ENCODE data around the gene FBXL16. TPM values are rescaled to one million over a fixed set of nuclear protein-coding genes. Genes with fewer than 3 reads are reported as not detected.

Gene FBXL16
- total and polyA plus RNA-seq, 2 donors (not counting 1 experiment from before 2014, with no cell fraction given) = 0.07 TPM; not detected in 1

- Histone ChIP-seq H3K9me3 (ENCODE audit: control insufficient read depth, insufficient read depth, low read depth, low read length) (no peaks in the 10 kb centered on the region), H3K27me3 (ENCODE audit: control insufficient read depth, insufficient read depth, low read length) (peaks cover 21% of the 10 kb centered on the region), H4K20me1 (ENCODE audit: control insufficient read depth, extremely low read depth, insufficient read depth, low read length) (no peaks in the 10 kb centered on the region), H3K9ac (ENCODE audit: insufficient read depth, low read length) (no peak overlapping the region), H3K79me2 (ENCODE audit: control insufficient read depth, insufficient read depth, low read length) (no peaks in the 10 kb centered on the region), H3K36me3 (ENCODE audit: control insufficient read depth, insufficient read depth, low read length) (no peaks in the 10 kb centered on the region), H3K4me2 (ENCODE audit: extremely low read depth, insufficient read depth, low read length) (no peak overlapping the region), H2AFZ (ENCODE audit: low read length) (no peak overlapping the region), H3K27ac (ENCODE audit: insufficient read depth, low read length) (no peak overlapping the region), H3K4me3 (replicated peaks in 1 of 4; ENCODE audit: control extremely low read depth in 1 of 4, insufficient read depth in 1 of 4, low read depth in 3 of 4, low read length in 4 of 4) (no peak overlapping the region), H3K4me1 (ENCODE audit: control insufficient read depth, extremely low read depth, insufficient read depth, low read length) (peaks cover 2% of the 10 kb centered on the region)
- TF ChIP-seq, protein P1, sequence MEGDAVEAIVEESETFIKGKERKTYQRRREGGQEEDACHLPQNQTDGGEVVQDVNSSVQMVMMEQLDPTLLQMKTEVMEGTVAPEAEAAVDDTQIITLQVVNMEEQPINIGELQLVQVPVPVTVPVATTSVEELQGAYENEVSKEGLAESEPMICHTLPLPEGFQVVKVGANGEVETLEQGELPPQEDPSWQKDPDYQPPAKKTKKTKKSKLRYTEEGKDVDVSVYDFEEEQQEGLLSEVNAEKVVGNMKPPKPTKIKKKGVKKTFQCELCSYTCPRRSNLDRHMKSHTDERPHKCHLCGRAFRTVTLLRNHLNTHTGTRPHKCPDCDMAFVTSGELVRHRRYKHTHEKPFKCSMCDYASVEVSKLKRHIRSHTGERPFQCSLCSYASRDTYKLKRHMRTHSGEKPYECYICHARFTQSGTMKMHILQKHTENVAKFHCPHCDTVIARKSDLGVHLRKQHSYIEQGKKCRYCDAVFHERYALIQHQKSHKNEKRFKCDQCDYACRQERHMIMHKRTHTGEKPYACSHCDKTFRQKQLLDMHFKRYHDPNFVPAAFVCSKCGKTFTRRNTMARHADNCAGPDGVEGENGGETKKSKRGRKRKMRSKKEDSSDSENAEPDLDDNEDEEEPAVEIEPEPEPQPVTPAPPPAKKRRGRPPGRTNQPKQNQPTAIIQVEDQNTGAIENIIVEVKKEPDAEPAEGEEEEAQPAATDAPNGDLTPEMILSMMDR (conservative IDR thresholded peaks at IDR 0.05 in 1 of 2, IDR thresholded peaks at IDR 0.05 in 1 of 2; ENCODE audit: low read depth in 1 of 2, low read length in 2 of 2) = no peak
- TF ChIP-seq EZH2 (IDR thresholded peaks at IDR 0.05; ENCODE audit: low read length, missing control alignments) = no peak
- no peak for DNase-seq (ENCODE audit: low read depth in 2 of 2)
Observed at GRCh38 chr16:694863-695354, 10.7 kb downstream of the FBXL16 start.

GRCh38 chr16:694187-694862 lies 11.3 kb downstream of the FBXL16 start:
- Histone ChIP-seq H3K4me3 (replicated peaks in 1 of 4; ENCODE audit: control extremely low read depth in 1 of 4, insufficient read depth in 1 of 4, low read depth in 3 of 4, low read length in 4 of 4) (no peak overlapping the region), H3K4me2 (ENCODE audit: extremely low read depth, insufficient read depth, low read length) (no peak overlapping the region), H3K4me1 (ENCODE audit: control insufficient read depth, extremely low read depth, insufficient read depth, low read length) (peaks cover 5% of the 10 kb centered on the region), H3K9ac (ENCODE audit: insufficient read depth, low read length) (no peak overlapping the region), H3K36me3 (ENCODE audit: control insufficient read depth, insufficient read depth, low read length) (no peaks in the 10 kb centered on the region), H3K9me3 (ENCODE audit: control insufficient read depth, insufficient read depth, low read depth, low read length) (no peaks in the 10 kb centered on the region), H3K27ac (ENCODE audit: insufficient read depth, low read length) (no peak overlapping the region), H3K79me2 (ENCODE audit: control insufficient read depth, insufficient read depth, low read length) (peaks cover 2% of the 10 kb centered on the region), H3K27me3 (ENCODE audit: control insufficient read depth, insufficient read depth, low read length) (peaks cover 21% of the 10 kb centered on the region), H4K20me1 (ENCODE audit: control insufficient read depth, extremely low read depth, insufficient read depth, low read length) (no peaks in the 10 kb centered on the region), H2AFZ (ENCODE audit: low read length) (no peak overlapping the region)
- no peak for DNase-seq (ENCODE audit: low read depth in 2 of 2)
- TF ChIP-seq, protein P1 (conservative IDR thresholded peaks at IDR 0.05 in 1 of 2, IDR thresholded peaks at IDR 0.05 in 1 of 2; ENCODE audit: low read depth in 1 of 2, low read length in 2 of 2) = no peak
- TF ChIP-seq EZH2 (IDR thresholded peaks at IDR 0.05; ENCODE audit: low read length, missing control alignments) = peak; percentile 99

DNA sequence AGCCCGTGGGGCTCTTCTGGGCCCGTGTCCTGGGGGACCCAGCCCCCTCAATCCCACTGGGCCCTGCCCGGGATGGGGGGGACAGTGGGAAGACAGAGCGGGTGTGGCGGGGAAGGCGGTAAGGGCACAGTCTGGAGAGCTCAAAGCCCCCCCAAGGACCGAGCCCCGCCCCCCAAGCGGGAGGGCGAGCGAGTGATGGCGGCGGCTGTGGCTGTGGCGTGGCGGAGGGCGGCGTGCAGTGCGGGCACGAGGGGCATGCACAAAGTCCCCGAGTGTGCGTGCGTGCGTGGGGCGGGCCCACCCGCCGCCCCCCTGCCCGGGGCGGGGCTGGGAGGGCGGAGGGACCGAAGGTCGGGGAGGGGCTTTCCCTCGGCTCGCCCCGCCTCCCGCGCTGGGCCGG lies 11.8 kb downstream of the FBXL16 start:
- no peak for DNase-seq (ENCODE audit: low read depth in 2 of 2)
- TF ChIP-seq EZH2 (IDR thresholded peaks at IDR 0.05; ENCODE audit: low read length, missing control alignments) = no peak
- TF ChIP-seq, protein P1 (conservative IDR thresholded peaks at IDR 0.05 in 1 of 2, IDR thresholded peaks at IDR 0.05 in 1 of 2; ENCODE audit: low read depth in 1 of 2, low read length in 2 of 2) = no peak
- Histone ChIP-seq H3K79me2 (ENCODE audit: control insufficient read depth, insufficient read depth, low read length) (peaks cover 6% of the 10 kb centered on the region), H3K9me3 (ENCODE audit: control insufficient read depth, insufficient read depth, low read depth, low read length) (no peaks in the 10 kb centered on the region), H3K9ac (ENCODE audit: insufficient read depth, low read length) (no peak overlapping the region), H4K20me1 (ENCODE audit: control insufficient read depth, extremely low read depth, insufficient read depth, low read length) (no peaks in the 10 kb centered on the region), H2AFZ (ENCODE audit: low read length) (no peak overlapping the region), H3K36me3 (ENCODE audit: control insufficient read depth, insufficient read depth, low read length) (no peaks in the 10 kb centered on the region), H3K4me3 (replicated peaks in 1 of 4; ENCODE audit: control extremely low read depth in 1 of 4, insufficient read depth in 1 of 4, low read depth in 3 of 4, low read length in 4 of 4) (no peak overlapping the region), H3K27me3 (ENCODE audit: control insufficient read depth, insufficient read depth, low read length) (peaks cover 21% of the 10 kb centered on the region), H3K4me1 (ENCODE audit: control insufficient read depth, extremely low read depth, insufficient read depth, low read length) (peaks cover 5% of the 10 kb centered on the region), H3K27ac (ENCODE audit: insufficient read depth, low read length) (no peak overlapping the region), H3K4me2 (ENCODE audit: extremely low read depth, insufficient read depth, low read length) (no peak overlapping the region)
